ENCODE data around the gene TMEM63A.

The TMEM63A gene

GRCh38 chr1:225847610-225848009 lies 34.6 kb downstream of the TMEM63A start:
- Histone ChIP-seq H3K4me1 (ENCODE audit: insufficient read depth, low read length, severe bottlenecking) (peaks cover 33% of the 10 kb centered on the region), H3K9me2 (ENCODE audit: low read depth, low read length) (no peaks in the 10 kb centered on the region), H3K4me3 (ENCODE audit: low read depth, low read length, poor library complexity, severe bottlenecking) (no peak overlapping the region), H4K20me1 (ENCODE audit: insufficient read depth, low read length) (no peaks in the 10 kb centered on the region), H3K36me3 (ENCODE audit: insufficient read depth, low read length) (no peaks in the 10 kb centered on the region; the same call in 1 of the 2 replicates), H3K27ac (ENCODE audit: low read depth, low read length, poor library complexity, severe bottlenecking) (peak overlapping the region; percentile 90), H3K79me2 (ENCODE audit: insufficient read depth, low read length) (no peaks in the 10 kb centered on the region), H3K4me2 (ENCODE audit: low read length) (peak overlapping the region; percentile 52; the same call in 1 of the 2 replicates), H3K9me3 (ENCODE audit: low read length) (no peaks in the 10 kb centered on the region; the same call in 1 of the 2 replicates), H2AFZ (ENCODE audit: low read length) (no peak overlapping the region), H3F3A (ENCODE audit: insufficient read depth, low read length) (no peaks in the 10 kb centered on the region), H3K9ac (ENCODE audit: low read length) (peak overlapping the region; percentile 7; the same call in 1 of the 2 replicates), H3K27me3 (ENCODE audit: insufficient read depth, low read length) (no peaks in the 10 kb centered on the region)
- no peak for TF ChIP-seq CTCF (IDR thresholded peaks at IDR 0.05; ENCODE audit: low read length)
- no peak for TF ChIP-seq EZH2 (IDR thresholded peaks at IDR 0.05; ENCODE audit: borderline replicate concordance, low read length)

- Histone ChIP-seq H3K36me3 (ENCODE audit: insufficient read depth, low read length) (no peaks in the 10 kb centered on the region), H3K4me2 (ENCODE audit: low read length) (no peak overlapping the region), H2AFZ (ENCODE audit: low read length) (no peak overlapping the region), H3K9me3 (ENCODE audit: low read length) (no peaks in the 10 kb centered on the region; the same call in 1 of the 2 replicates), H3F3A (ENCODE audit: insufficient read depth, low read length) (no peaks in the 10 kb centered on the region), H3K9me2 (ENCODE audit: low read depth, low read length) (no peaks in the 10 kb centered on the region), H3K27ac (ENCODE audit: low read depth, low read length, poor library complexity, severe bottlenecking) (peak overlapping the region; percentile 90), H3K4me1 (ENCODE audit: insufficient read depth, low read length, severe bottlenecking) (peaks cover 33% of the 10 kb centered on the region), H3K79me2 (ENCODE audit: insufficient read depth, low read length) (no peaks in the 10 kb centered on the region), H3K27me3 (ENCODE audit: insufficient read depth, low read length) (no peaks in the 10 kb centered on the region), H4K20me1 (ENCODE audit: insufficient read depth, low read length) (no peaks in the 10 kb centered on the region), H3K4me3 (ENCODE audit: low read depth, low read length, poor library complexity, severe bottlenecking) (no peak overlapping the region), H3K9ac (ENCODE audit: low read length) (no peak overlapping the region)
- TF ChIP-seq EZH2 (IDR thresholded peaks at IDR 0.05; ENCODE audit: borderline replicate concordance, low read length): no peak
- TF ChIP-seq CTCF (IDR thresholded peaks at IDR 0.05; ENCODE audit: low read length): no peak
These were observed 35.6 kb downstream of the TMEM63A start for GRCh38 chr1:225846331-225847310.

GRCh38 chr1:225845571-225846259 lies 36.5 kb downstream of the TMEM63A start:
- Histone ChIP-seq H3F3A (ENCODE audit: insufficient read depth, low read length) (no peaks in the 10 kb centered on the region), H3K27ac (ENCODE audit: low read depth, low read length, poor library complexity, severe bottlenecking) (no peak overlapping the region), H3K9me2 (ENCODE audit: low read depth, low read length) (no peaks in the 10 kb centered on the region), H3K9ac (ENCODE audit: low read length) (no peak overlapping the region), H3K36me3 (ENCODE audit: insufficient read depth, low read length) (no peaks in the 10 kb centered on the region), H3K27me3 (ENCODE audit: insufficient read depth, low read length) (no peaks in the 10 kb centered on the region), H3K9me3 (ENCODE audit: low read length) (no peaks in the 10 kb centered on the region; the same call in 1 of the 2 replicates), H4K20me1 (ENCODE audit: insufficient read depth, low read length) (no peaks in the 10 kb centered on the region), H3K4me3 (ENCODE audit: low read depth, low read length, poor library complexity, severe bottlenecking) (no peak overlapping the region), H3K79me2 (ENCODE audit: insufficient read depth, low read length) (no peaks in the 10 kb centered on the region), H3K4me1 (ENCODE audit: insufficient read depth, low read length, severe bottlenecking) (peaks cover 33% of the 10 kb centered on the region), H2AFZ (ENCODE audit: low read length) (no peak overlapping the region), H3K4me2 (ENCODE audit: low read length) (no peak overlapping the region)
- TF ChIP-seq EZH2 (IDR thresholded peaks at IDR 0.05; ENCODE audit: borderline replicate concordance, low read length) (no peak), CTCF (IDR thresholded peaks at IDR 0.05; ENCODE audit: low read length) (peak; percentile 76)

Measured in OCI-LY1 (cell line).